ENCODE measurements around the gene CIT.

GRCh38 chr12:119684711-119685369, 192.3 kb downstream of the CIT start:
- TF ChIP-seq CTCF (IDR thresholded peaks at IDR 0.05), result no peak
- no peak for TF ChIP-seq POLR2A (IDR thresholded peaks at IDR 0.05)
- TF ChIP-seq POLR2AphosphoS5 (IDR thresholded peaks at IDR 0.05), result no peak

Measured in sigmoid colon (tissue), 4 donors.